Muscle layer of duodenum (tissue), 2 donors: ENCODE measurements around the gene TBCE.

Experiments used
- H3K27ac ChIP-seq: one replicate; pipeline ENCODE4 v1.7.0; 2013; ENCODE audit warnings: mild to moderate bottlenecking, low read length
- H3K27me3 ChIP-seq: one replicate; pipeline ENCODE4 v1.7.0; 2013; ENCODE audit warnings: low read depth, mild to moderate bottlenecking, control low read depth, low read length
- H3K36me3 ChIP-seq, 2 donors: one replicate each; pipeline ENCODE4 v1.7.0; 2013; ENCODE audit warnings: low read length in 2 of 2, control low read depth in 1 of 2, mild to moderate bottlenecking in 1 of 2; ENCODE audit not compliant: insufficient read depth in 2 of 2, control insufficient read depth in 1 of 2
- H3K4me1 ChIP-seq, 2 donors: one replicate each; pipeline ENCODE4 v1.7.0; 2013; ENCODE audit warnings: low read length in 2 of 2, mild to moderate bottlenecking in 2 of 2, control low read depth in 1 of 2, moderate library complexity in 1 of 2; ENCODE audit not compliant: insufficient read depth in 2 of 2, control insufficient read depth in 1 of 2
- H3K4me3 ChIP-seq, 2 donors: one replicate each; pipeline ENCODE4 v1.7.0; 2013; ENCODE audit warnings: low read length in 2 of 2, low read depth in 1 of 2, mild to moderate bottlenecking in 1 of 2
- H3K9me3 ChIP-seq, 2 donors: one replicate each; pipeline ENCODE4 v1.7.0; 2013; ENCODE audit warnings: low read length in 2 of 2, control low read depth in 1 of 2, mild to moderate bottlenecking in 1 of 2; ENCODE audit not compliant: control insufficient read depth in 1 of 2
- donor health status: healthy.

Gene TBCE

DNA sequence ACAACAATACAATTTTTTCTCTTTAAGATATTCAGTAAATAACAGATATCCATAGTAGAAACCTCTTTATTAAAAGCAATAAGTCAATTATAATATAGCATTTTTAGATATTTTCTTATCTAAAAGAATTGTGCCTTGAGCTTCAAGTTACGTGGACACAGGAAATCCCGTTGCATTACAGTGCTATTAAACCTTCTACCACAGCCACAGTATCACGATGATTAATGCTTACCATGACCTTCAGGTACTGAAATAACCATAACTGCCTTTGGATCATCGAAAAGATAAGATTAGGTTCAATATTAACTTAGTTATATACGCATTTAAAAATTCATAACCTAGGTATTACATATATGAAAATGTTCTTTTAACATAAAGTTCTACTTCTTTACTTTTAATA is 119.1 kb downstream of the TBCE start:
- no peaks in the 10 kb centered on the region for H3K4me1 ChIP-seq
- H3K27me3 ChIP-seq, result no peaks in the 10 kb centered on the region
- H3K27ac ChIP-seq, result no peak overlapping the region
- peaks cover 24 to 27% of the 10 kb centered on the region in 2 donors for H3K36me3 ChIP-seq
- no peak overlapping the region for H3K4me3 ChIP-seq
- H3K9me3 ChIP-seq, result no peaks in the 10 kb centered on the region

DNA sequence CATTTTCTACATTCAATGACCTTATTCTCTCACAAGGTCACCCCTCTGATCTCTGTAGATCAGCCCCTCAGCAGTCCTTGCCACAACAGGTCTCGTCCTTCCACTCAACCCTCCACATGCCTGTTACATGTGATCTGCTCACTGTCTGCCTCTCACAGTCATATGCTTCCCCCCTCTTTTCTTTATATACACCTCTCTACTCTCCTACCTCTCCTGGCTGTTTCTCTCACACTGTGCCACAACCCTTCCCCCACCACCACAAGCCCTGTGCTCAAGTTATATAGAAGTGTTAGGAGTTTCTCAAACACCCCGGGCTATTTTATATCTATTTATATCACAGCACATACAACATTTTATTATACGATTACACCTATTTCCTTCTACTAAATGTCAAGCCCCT is 124.4 kb downstream of the TBCE start:
- peaks cover 0 to 4% of the 10 kb centered on the region in 2 donors for H3K4me1 ChIP-seq
- no peaks in the 10 kb centered on the region for H3K9me3 ChIP-seq
- no peaks in the 10 kb centered on the region for H3K27me3 ChIP-seq
- H3K4me3 ChIP-seq, result no peak overlapping the region
- no peak overlapping the region for H3K27ac ChIP-seq
- peaks cover 15 to 31% of the 10 kb centered on the region in 2 donors for H3K36me3 ChIP-seq

- Histone ChIP-seq H3K27ac (no peak overlapping the region), H3K9me3 (no peaks in the 10 kb centered on the region)
Observed at GRCh38 chr1:235494531-235494930, 127.3 kb downstream of the TBCE start.

GRCh38 chr1:235495030-235495429 is 127.8 kb downstream of the TBCE start:
- Histone ChIP-seq H3K36me3 (peaks cover 12 to 22% of the 10 kb centered on the region in 2 donors), H3K27me3 (no peaks in the 10 kb centered on the region), H3K4me3 (no peak overlapping the region), H3K9me3 (no peaks in the 10 kb centered on the region), H3K27ac (no peak overlapping the region), H3K4me1 (peaks cover 0 to 7% of the 10 kb centered on the region in 2 donors)

More at GRCh38 chr1:235494531-235494930, 127.3 kb downstream of the TBCE start:
- Histone ChIP-seq H3K27me3 (no peaks in the 10 kb centered on the region), H3K4me1 (peaks cover 0 to 7% of the 10 kb centered on the region in 2 donors), H3K4me3 (no peak overlapping the region), H3K36me3 (peaks cover 12 to 22% of the 10 kb centered on the region in 2 donors)

- Histone ChIP-seq H3K27ac (no peak overlapping the region), H3K27me3 (no peaks in the 10 kb centered on the region), H3K4me3 (no peak overlapping the region), H3K9me3 (no peaks in the 10 kb centered on the region), H3K36me3 (peaks cover 12 to 22% of the 10 kb centered on the region in 2 donors), H3K4me1 (peaks cover 0 to 7% of the 10 kb centered on the region in 2 donors)
Observed at GRCh38 chr1:235495551-235495950, 128.3 kb downstream of the TBCE start.

- Histone ChIP-seq H3K4me1 (peaks cover 3 to 10% of the 10 kb centered on the region in 2 donors), H3K9me3 (no peaks in the 10 kb centered on the region), H3K4me3 (no peak overlapping the region), H3K27ac (no peak overlapping the region), H3K27me3 (no peaks in the 10 kb centered on the region), H3K36me3 (peaks cover 0 to 8% of the 10 kb centered on the region in 2 donors)
Observed at GRCh38 chr1:235500971-235501540, 133.8 kb downstream of the TBCE start.
